Omental fat pad (tissue), 4 donors: ENCODE data around the gene PGS1. TPM values are rescaled to one million over a fixed set of nuclear protein-coding genes. Genes with fewer than 3 reads are reported as not detected.

Experiments used
- ATAC-seq: fragments of 150-250 bp; one replicate; pipeline ENCODE4 v1.9.1; 2016; ENCODE audit warnings: mild to moderate bottlenecking, moderate library complexity; ENCODE audit not compliant: low FRiP score
- DNase-seq: peaks from one replicate; pipeline ENCODE4 v3.0.0-alpha.2; 2019; ENCODE audit warnings: low spot score
- CTCF ChIP-seq, 3 donors: fragments of 450-650 bp; IDR thresholded peaks; one replicate each; pipeline ENCODE4 v1.5.1; 2016 to 2017; ENCODE audit warnings: antibody characterized with exemption in 3 of 3, mild to moderate bottlenecking in 3 of 3, moderate library complexity in 2 of 3
- total RNA-seq, 4 donors: library from RNA; depleted of rRNA; stranded (reverse); fragments of >200 nt; gene quantifications; one replicate each; pipeline ENCODE4 v1.1.0, GENCODE V29; 2016

PGS1 gene
- total RNA-seq, 4 donors from 2014 or later: 25.8 to 97.2 (median 70.2) TPM

DNA sequence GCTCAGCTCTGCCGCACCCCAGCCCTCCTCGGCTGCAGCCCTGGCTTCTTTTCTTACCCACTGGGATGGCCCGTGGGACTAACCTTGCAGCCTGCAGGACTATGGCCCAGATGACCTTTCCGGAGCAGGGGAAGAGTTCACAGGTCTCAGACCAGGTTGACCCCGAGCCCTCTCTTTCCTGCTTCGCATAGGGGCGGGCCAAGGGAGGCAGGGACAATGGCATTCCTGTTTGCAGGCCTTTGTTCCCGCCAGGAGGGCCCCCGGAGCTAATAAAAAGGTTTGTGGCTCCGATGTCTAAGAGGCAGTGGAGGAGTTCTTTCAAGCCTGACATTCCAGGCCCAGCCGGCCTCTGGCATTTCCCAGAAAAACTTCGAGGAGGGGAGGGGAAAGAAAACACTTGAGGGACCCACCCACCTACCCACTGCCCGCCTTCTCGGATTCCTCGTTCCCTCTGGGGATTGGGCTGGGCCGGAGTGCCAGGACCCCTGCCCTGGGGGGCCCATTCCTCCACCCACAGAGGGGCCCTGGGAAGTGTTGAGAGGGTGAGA is 12.8 kb upstream of the PGS1 start:
- TF ChIP-seq CTCF (IDR thresholded peaks at IDR 0.05): no peak
- no peak for DNase-seq
- peak; percentile 24 for ATAC-seq

- peak; percentile 17 for ATAC-seq
- no peak for TF ChIP-seq CTCF (IDR thresholded peaks at IDR 0.05)
- DNase-seq: no peak
These were observed 12.2 kb upstream of the PGS1 start for GRCh38 chr17:78366109-78366848.

GRCh38 chr17:78367193-78367592 is 11.3 kb upstream of the PGS1 start:
- no peak for ATAC-seq
- no peak for TF ChIP-seq CTCF (IDR thresholded peaks at IDR 0.05)
- no peak for DNase-seq

GRCh38 chr17:78368348-78368747 is 10.1 kb upstream of the PGS1 start:
- no peak for DNase-seq
- no peak for TF ChIP-seq CTCF (IDR thresholded peaks at IDR 0.05)
- ATAC-seq: no peak

GRCh38 chr17:78368854-78369495 is 9.5 kb upstream of the PGS1 start:
- no peak for TF ChIP-seq CTCF (IDR thresholded peaks at IDR 0.05)
- no peak for ATAC-seq

GRCh38 chr17:78369791-78370381 is 8.6 kb upstream of the PGS1 start:
- DNase-seq (no peak), ATAC-seq (no peak)
- no peak for TF ChIP-seq CTCF (IDR thresholded peaks at IDR 0.05)

More at GRCh38 chr17:78368854-78369495, 9.5 kb upstream of the PGS1 start:
- no peak for DNase-seq
